NOMO-1 treated with DMSO at 0.1 percent for 48 hours (cell line): ENCODE measurements around the gene USP47.

Experiments used
- DNase-seq: peaks from one replicate; lab custom pipeline; 2025; ENCODE audit not compliant: unreplicated experiment; lab: John Stamatoyannopoulos, UW

The USP47 gene

DNA sequence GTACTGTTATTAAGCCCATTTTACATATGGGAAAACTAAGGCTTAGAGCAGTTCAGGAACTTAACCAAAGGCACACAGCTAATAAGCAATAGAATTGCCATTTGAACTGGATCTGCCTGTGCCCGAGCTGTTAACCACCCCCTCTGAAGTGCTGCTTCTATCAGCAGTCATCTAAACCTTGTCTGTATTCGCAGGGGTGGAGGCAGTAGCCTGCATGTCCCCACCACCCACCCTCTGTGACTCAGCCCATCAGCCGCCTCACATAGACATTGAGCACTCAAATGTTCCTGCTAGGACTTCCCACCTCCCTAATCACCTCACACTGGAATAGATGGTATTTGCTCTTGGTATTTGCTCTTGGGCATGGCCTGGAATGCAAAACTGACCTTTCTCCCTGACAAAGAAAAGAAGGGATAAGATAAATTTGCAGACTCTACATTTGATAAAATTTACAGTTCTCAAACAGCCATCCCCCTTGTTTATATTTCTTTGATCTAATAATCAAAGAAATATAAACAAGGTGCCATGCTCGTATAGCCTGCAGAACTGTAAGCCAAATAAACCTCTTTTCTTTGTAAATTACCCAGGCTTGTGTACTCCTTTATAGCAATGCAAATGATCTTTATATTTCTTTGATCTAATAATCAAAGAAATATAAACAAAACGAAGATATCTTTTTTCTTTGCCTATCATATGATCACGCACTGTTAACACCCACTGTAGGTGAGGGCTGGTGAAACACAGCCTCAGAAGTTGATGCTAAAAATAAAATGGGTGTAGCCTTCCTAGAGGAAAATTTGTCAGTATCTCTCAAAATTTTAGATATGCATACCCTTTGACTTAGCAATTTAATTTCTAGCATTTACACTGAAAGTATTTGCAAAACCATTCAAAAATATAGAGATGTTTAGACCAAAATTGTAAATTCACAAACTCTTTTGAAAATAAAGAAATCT, 150.8 kb downstream of the USP47 start:
- DNase-seq, result no peak

DNA sequence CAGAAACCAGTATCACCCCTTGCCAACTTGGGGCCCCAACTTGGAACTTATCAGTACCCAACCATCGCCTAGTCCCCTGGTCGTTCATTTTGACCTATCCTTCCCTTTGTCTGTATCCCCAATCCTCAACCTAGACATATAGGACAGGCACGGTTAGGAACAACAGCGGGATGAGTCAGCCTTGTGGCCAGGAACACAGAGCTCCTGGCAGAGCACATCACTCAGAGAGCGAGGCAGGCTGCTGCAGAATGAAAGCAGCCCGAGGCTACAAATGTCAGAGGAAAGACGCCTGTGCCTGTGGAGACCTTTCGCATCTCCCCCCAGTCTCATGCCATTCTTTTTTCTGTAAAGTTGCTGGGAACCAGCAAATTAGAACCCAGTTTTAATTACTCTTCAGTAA, 152.1 kb downstream of the USP47 start:
- no peak for DNase-seq

DNA sequence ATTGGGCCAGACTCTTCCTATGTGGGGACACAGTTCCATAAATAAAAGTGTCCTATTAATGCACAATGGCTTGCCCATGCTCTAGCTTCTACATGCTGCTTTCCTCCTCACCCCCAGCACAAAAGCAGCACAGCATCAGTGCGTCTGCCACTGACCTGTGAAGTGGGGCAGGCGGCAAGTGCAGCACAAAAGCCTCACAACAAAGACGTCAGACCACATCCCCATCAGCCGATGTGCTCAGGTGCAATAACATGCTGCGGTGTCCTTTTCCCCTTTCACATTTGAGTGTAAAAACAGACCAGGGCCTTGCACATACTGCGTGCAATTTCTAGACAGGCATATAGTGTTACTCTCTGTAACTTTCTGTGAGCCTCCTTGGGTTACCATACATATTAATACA, 153.8 kb downstream of the USP47 start:
- no peak for DNase-seq

DNA sequence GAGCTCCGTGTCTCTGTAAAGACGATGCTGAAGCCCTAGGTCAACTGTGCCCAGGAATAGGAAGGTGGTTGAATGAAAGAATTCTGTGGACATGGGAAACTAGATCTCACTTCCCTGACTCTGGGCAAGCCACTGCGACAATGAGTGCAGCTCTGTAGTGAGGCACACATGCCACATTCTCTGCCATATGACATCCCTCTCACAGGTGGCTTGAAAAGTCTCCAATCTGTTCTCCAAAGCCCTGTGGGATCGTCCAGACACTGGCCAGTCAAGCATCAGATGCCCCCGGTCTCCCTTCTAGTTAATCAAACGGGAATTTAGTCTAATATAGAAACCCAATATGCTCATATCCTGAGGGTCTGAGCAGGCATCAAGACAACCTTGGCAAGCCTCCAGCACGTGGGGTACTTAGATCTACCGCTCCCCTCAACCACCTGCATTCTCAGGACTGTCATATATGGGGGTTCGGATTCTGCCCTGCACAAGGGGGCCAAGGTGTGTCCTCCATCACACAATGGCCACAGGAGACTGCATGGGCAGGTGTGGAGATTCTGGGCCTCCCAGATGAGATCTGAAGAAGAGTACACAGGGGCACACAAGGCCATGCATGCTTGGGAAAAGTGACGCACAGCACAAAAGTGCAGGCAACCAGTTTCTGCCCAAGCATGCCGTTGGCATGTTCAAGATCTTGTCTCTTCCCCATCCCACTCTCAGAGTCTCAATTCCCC, 154.7 kb downstream of the USP47 start:
- no peak for DNase-seq

DNA sequence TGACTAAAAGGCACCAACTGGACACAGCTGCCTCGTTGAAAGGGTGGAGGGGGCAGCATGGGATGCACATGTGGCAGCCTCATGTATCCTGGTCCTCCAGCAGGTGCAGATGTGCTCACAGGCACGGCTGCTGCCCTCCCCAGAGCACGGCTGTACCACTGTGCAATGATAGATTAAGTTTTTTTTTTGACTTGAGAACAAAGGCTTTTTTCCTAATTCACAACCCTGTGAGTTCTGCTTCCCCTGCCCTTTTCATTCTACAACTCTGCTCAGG, 155.2 kb downstream of the USP47 start:
- no peak for DNase-seq

DNA sequence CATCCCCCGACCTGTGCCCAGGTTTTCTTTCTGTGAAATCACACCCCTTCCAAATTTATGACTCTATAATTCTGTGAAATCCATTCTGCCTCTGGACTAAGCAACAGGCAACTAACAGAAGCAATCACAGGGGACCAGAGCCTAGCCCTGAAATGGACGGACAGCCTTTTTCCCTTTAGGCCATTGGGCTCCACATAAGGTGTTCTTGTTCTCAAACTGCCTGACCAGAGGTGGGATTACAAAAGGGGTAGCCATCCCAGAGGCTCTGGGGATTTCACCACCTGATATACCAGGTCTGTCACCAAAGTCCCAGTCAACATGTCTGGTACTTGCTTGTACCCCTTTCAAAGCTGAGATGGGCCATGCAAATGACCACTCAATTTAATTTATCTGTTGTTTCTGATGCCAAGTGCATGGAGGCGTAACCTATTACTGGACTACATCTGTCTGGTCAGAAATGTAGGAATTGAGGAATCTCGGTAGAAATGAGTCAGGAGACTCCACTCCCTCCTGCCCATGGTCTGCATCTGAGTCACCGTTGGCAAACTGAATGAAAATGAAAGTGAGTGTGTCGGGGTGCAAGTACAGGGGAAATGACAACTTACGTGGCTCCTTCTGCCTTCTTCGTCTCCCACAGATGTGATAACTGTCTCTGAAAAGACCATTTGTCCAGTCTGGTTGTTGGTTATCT, 156.5 kb downstream of the USP47 start:
- peak; percentile 11 for DNase-seq

DNA sequence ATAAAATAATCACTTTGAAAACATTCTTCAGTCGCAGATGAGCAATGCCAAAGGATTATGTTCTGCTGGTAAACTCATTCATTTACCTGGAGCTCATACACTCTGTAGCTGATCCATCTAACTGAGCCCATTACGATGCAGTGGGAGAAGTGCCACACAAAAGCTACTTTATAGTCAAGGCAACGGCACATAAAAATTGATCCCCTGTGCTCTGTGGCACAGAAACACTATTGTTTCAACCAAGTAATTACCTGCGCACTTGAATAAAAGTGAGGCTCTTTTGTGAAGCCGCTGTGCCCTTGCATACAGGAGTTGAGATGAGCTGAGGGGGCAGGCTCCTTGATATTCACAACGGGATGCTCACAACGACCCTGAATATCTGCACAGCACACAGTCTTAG, 159.4 kb downstream of the USP47 start:
- no peak for DNase-seq

DNA sequence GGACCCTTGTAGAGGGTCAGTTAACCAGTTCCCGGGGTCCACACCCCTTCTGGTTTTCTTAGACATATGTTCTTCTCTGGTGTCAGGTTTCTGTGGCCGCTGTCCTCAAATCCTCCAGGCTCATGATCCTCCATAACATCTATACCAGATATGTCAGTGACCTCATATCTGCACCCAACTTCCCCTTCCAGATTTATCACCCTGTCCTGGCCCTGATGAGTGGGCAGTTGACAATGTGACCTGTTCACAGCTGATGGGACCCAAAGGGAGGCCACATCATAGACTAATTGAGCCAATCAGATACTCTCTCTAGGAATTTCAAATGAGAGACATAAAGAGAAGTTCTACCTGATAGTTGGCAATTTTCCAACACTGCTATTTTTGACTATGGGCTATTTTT, 161.6 kb downstream of the USP47 start:
- DNase-seq, result no peak

DNA sequence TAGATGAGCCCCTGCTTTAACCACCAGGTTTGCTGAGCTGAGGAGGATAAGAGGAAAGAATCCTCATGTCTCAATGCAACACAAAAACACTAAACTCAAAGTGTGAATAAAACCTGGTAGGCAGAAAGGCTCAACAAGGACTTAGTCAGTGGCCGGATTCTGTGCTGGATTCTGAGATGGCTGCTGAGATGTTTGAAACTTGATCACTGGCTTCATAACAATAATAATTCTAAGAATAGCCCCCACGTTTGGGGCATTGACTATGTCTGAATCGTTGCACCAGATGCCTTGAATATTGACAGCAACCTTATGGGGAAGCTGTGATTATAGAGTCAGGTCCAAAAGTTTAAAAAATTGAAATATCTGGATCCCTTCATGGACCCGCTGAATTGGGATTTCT, 162.0 kb downstream of the USP47 start:
- DNase-seq, result no peak

DNA sequence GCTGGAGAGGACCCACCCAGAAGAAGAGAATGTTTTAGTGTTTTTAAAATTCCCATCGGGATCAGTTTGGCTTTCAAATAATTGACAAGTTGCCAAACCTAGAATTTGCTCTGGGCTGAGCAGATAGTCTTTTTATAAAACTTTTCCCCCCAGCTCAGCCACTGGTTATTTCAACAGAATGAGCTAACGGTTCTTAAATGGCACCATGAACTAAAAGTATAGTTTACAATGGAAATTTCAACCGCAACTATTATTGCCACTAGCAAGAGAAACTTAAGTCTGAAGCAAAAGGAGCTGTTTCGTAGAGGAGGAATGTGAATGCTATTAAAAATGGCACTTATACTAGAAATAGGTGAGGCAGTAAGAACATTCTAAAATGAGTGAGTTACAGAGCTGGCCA, 163.3 kb downstream of the USP47 start:
- no peak for DNase-seq

DNA sequence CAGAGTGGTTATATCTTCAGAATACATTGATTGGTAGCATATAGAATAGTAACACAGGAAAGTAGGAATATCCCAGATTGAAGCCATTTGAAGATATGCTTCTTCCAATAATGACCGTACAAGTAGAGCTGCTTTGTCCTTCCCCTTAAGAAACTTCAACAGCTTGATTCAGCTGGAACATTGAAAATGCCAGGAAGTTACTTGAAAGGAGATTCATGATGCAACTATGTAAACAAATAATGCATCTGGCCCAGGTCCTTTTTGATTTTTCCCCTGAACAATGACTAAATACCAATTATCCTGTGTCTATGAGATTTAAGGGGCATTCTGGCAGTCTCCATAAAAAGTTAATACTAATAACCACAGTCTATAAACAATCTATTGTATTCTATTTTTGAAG, 163.7 kb downstream of the USP47 start:
- DNase-seq, result no peak

DNA sequence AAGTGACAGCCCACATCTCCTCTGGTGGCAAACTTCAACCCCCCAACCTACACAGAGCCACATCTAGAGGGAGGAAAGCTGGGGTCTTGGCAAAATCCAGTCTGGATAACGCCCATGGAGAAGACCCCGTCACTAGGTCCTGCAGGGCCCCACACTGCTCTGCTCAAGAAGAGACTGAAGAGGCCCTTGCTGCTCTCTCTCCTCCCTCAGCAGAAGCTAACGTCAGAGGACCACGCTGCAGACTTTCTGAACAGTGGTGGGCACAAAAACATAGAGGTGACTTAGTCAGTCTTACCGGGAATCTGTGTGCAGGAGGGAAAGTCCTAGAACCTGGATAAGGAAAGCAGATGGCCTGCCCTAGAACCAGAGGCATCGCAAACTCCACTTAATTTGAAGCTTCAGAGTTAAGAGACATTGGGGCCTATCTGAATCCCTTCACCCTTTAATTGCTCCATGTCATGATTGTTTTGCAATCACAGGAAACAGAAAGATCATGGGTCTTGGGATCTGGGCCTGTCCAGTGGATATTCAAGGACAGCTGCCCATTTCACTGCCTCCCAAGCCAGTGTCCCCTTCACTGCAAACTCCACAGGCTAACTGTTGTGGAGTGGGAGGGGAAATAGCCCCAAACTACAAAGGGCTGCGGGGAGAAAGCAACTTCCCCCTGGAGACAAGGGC, 164.9 kb downstream of the USP47 start:
- DNase-seq, result no peak

DNA sequence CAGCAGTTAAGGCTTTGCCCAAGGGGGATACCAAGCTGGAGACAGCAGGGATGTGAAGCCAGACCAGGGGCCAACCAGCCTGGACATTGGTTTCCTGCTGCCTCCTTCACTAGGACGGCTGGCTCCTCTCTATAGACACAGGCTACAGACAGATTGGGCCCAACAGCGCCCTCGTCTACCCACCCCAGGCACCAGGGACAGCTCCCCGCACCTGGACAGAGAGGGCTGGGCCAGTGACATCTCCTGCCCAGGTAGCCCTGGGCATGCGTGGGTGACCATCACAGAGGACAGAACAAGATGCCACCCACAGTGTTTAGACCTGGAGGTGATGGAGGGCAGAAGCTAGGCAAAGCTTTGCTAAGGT, 165.4 kb downstream of the USP47 start:
- DNase-seq, result no peak

DNA sequence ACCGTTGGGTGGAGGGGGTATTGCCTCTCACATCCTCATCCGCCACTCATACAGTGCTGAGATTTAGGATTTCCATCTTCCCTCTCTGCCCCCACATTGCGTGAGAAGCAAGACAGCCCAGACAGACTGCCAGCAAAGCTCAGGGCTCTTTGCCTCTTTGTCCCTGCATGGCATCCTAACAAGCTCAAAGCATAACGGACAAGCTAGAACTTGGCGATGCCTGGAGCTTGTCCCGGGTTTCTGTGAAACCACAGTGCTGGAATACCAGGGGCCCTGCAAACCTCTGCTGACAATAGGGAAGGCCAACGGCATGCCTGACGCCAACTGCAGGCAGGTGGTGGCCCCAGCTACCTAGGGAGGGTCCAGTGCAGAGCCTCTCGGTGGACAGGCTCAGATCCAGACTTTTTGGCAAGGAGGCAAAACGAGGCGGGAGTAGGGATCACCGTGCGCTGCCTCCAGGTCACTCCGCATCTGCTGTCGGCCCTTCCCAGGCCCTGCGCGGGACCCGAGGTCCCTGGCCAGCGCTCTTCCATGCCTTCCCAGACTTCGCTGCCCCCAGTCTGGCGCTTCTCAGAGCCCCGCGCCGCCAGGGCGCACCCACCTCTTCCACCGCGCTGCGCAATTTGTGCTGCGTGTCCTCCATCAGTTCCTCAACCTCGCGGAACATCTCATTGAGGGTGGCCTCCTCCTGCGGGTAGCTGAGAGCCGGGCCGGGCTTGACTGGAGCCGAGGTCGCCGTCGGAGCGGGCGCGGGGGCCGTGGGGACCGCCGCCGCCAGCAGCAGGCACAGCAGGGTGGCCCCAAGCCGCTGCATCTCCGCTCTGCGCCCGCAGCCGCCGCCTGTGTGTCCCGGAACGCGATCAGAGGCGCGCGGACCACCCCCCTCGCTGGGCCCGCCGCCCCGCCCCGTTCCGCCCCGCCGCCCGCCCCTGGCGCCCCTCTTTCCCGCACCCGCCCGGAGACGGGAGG, 166.3 kb downstream of the USP47 start, which contains the start of gene DKK3:
DKK3 (minus strand) TSS at position 858 of the 969 bp plus-strand sequence; CDS start at position 814, 44 bp downstream.
- no peak for DNase-seq
